ENCODE results near the gene ICAM4.

DNA sequence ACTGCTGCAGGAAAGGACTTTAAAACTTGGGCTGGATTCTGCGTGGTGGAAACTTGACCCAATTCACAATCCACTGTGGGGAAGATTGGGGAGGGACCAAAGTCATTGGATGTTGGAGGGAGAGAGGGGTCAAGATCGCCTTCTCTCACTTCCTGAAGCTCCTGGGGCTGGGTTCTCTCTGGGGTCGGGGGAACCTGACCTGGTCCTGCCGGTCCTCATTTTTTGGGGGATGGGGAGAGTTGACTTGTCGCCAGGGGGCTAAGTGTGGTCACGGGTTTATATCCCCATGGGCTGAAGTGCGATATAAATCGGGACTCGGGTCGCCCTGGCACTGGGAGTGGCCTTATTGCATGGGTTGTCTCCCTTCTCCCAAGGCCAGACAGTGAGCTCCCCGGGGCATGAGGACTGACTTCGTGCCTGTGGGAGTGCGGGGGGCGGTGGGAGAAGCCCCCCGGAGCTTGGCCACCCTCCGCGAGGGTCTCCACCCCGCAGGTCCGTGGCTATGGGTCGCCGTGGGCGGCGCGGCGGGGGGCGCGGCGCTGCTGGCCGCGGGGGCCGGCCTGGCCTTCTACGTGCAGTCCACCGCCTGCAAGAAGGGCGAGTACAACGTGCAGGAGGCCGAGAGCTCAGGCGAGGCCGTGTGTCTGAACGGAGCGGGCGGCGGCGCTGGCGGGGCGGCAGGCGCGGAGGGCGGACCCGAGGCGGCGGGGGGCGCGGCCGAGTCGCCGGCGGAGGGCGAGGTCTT, 9.3 kb downstream of the ICAM4 start:
- peak; percentile 17 for TF ChIP-seq EZH2 (IDR thresholded peaks at IDR 0.05; ENCODE audit: low read length, missing control alignments)
- TF ChIP-seq, protein P1, sequence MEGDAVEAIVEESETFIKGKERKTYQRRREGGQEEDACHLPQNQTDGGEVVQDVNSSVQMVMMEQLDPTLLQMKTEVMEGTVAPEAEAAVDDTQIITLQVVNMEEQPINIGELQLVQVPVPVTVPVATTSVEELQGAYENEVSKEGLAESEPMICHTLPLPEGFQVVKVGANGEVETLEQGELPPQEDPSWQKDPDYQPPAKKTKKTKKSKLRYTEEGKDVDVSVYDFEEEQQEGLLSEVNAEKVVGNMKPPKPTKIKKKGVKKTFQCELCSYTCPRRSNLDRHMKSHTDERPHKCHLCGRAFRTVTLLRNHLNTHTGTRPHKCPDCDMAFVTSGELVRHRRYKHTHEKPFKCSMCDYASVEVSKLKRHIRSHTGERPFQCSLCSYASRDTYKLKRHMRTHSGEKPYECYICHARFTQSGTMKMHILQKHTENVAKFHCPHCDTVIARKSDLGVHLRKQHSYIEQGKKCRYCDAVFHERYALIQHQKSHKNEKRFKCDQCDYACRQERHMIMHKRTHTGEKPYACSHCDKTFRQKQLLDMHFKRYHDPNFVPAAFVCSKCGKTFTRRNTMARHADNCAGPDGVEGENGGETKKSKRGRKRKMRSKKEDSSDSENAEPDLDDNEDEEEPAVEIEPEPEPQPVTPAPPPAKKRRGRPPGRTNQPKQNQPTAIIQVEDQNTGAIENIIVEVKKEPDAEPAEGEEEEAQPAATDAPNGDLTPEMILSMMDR (conservative IDR thresholded peaks at IDR 0.05 in 1 of 2, IDR thresholded peaks at IDR 0.05 in 1 of 2; ENCODE audit: low read depth in 1 of 2, low read length in 2 of 2), result no peak
